GM23338 (cell line): ENCODE data around the gene TAOK1.

Experiments
- CREB1 ChIP-seq: fragments of 250-450 bp; sonication (Bioruptor Pico); IDR thresholded peaks from 2 replicates; pipeline ENCODE4 v1.5.0; 2020; ENCODE audit warnings: low read depth, mild to moderate bottlenecking, moderate library complexity
- CTCF ChIP-seq, 2 experiments: fragments of 200-600 bp in 1 of 2; sonication (generic) in 1 of 2; conservative IDR thresholded peaks; 2 replicates each; pipeline versions ENCODE4 v1.5.1 to v1.6.1; 2016 to 2017; ENCODE audit warnings: antibody characterized with exemption in 2 of 2, low read depth in 2 of 2, mild to moderate bottlenecking in 2 of 2, moderate library complexity in 1 of 2
- ETS1 ChIP-seq: IDR thresholded peaks from 2 replicates; pipeline ENCODE4 v1.6.1; 2016; ENCODE audit warnings: antibody characterized with exemption
- EZH2 ChIP-seq: fragments of 200-600 bp; sonication (generic); IDR thresholded peaks from one replicate; pipeline ENCODE4 v1.8.0; 2017; ENCODE audit warnings: antibody characterized with exemption, mild to moderate bottlenecking, low read depth; ENCODE audit not compliant: unreplicated experiment
- EZH2phosphoT487 ChIP-seq: fragments of 200-600 bp; sonication (generic); IDR thresholded peaks from one replicate; pipeline ENCODE4 v1.8.1; 2018; ENCODE audit warnings: antibody characterized with exemption; ENCODE audit not compliant: unreplicated experiment
- JUNB ChIP-seq: IDR thresholded peaks from one replicate; pipeline ENCODE4 v1.6.1; 2016; ENCODE audit warnings: antibody characterized with exemption; ENCODE audit not compliant: unreplicated experiment
- NANOG ChIP-seq: IDR thresholded peaks from 2 replicates; pipeline ENCODE4 v1.6.1; 2016; ENCODE audit warnings: antibody characterized with exemption, borderline replicate concordance
- POLR2AphosphoS5 ChIP-seq: IDR thresholded peaks from 2 replicates; pipeline ENCODE4 v1.6.1; 2016; ENCODE audit warnings: antibody characterized with exemption, low read depth
- REST ChIP-seq: IDR thresholded peaks from one replicate; pipeline ENCODE4 v1.6.1; 2018; ENCODE audit warnings: antibody characterized with exemption; ENCODE audit not compliant: unreplicated experiment

GRCh38 chr17:29557085-29557738 is 167.0 kb downstream of the TAOK1 start:
- TF ChIP-seq NANOG (no peak), CTCF (conservative IDR thresholded peaks at IDR 0.05; ENCODE audit: low read depth in 2 of 2) (no peak), POLR2AphosphoS5 (no peak), EZH2 (no peak), ETS1 (no peak), JUNB (no peak), EZH2phosphoT487 (no peak), REST (no peak), CREB1 (CRISPR knock-in tag) (no peak)
